A549 (cell line): Measurements from ENCODE around the gene DTNB.

ENCODE experiments used
- CTCF ChIP-seq: fragments of >200 bp; sonication (Bioruptor Twin); formaldehyde crosslinking; IDR thresholded peaks from 3 replicates; pipeline ENCODE4 v1.5.1; 2016
- POLR2A ChIP-seq: IDR thresholded peaks from 2 replicates; pipeline ENCODE4 v1.6.1; 2012; ENCODE audit warnings: mild to moderate bottlenecking, low read length
- POLR2AphosphoS2 ChIP-seq: conservative IDR thresholded peaks from 2 replicates; pipeline ENCODE4 v1.6.1; 2012; ENCODE audit warnings: low read length, improper control_type of control experiment, inconsistent platforms

GRCh38 chr2:25483607-25484266, 189.6 kb downstream of the DTNB start:
- TF ChIP-seq CTCF: no peak
- no peak for TF ChIP-seq POLR2A
- TF ChIP-seq POLR2AphosphoS2: no peak
